ENCODE data around the gene PDZD7. TPM values are rescaled to one million over a fixed set of nuclear protein-coding genes. Genes with fewer than 3 reads are reported as not detected.
"Not testable (repeated sequence)": the region's sequence is repeated elsewhere in the genome, so short reads cannot be mapped to it uniquely, and the experiment has no call there.

PDZD7 gene
- total and polyA plus RNA-seq, 9 of the 15 experiments (the other 6 are each of a cell fraction or from before 2014, with no cell fraction given): 0.04 to 0.24 (median 0.08) TPM; not detected in 3

DNA sequence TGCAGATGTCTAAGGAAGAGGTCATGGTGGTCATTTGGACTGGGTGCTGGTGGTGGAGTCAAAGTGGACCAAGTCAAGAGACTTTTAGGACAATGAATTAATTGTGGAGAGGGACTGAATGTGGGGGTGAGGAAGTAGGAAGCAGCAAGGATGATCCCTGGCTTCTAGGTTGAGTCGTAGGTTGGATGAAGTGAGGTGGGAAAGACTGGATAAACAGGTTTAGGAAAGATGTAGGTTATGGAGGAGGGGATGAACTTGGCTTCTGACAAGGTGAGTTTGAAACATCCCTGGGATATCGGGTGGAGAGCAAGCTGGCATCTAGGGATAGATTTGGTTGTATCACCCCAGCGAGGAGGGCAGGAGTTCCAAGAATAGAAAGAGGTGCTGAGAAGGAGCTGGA, 54.0 kb downstream of the PDZD7 start (continued):
- TF ChIP-seq, protein P1, sequence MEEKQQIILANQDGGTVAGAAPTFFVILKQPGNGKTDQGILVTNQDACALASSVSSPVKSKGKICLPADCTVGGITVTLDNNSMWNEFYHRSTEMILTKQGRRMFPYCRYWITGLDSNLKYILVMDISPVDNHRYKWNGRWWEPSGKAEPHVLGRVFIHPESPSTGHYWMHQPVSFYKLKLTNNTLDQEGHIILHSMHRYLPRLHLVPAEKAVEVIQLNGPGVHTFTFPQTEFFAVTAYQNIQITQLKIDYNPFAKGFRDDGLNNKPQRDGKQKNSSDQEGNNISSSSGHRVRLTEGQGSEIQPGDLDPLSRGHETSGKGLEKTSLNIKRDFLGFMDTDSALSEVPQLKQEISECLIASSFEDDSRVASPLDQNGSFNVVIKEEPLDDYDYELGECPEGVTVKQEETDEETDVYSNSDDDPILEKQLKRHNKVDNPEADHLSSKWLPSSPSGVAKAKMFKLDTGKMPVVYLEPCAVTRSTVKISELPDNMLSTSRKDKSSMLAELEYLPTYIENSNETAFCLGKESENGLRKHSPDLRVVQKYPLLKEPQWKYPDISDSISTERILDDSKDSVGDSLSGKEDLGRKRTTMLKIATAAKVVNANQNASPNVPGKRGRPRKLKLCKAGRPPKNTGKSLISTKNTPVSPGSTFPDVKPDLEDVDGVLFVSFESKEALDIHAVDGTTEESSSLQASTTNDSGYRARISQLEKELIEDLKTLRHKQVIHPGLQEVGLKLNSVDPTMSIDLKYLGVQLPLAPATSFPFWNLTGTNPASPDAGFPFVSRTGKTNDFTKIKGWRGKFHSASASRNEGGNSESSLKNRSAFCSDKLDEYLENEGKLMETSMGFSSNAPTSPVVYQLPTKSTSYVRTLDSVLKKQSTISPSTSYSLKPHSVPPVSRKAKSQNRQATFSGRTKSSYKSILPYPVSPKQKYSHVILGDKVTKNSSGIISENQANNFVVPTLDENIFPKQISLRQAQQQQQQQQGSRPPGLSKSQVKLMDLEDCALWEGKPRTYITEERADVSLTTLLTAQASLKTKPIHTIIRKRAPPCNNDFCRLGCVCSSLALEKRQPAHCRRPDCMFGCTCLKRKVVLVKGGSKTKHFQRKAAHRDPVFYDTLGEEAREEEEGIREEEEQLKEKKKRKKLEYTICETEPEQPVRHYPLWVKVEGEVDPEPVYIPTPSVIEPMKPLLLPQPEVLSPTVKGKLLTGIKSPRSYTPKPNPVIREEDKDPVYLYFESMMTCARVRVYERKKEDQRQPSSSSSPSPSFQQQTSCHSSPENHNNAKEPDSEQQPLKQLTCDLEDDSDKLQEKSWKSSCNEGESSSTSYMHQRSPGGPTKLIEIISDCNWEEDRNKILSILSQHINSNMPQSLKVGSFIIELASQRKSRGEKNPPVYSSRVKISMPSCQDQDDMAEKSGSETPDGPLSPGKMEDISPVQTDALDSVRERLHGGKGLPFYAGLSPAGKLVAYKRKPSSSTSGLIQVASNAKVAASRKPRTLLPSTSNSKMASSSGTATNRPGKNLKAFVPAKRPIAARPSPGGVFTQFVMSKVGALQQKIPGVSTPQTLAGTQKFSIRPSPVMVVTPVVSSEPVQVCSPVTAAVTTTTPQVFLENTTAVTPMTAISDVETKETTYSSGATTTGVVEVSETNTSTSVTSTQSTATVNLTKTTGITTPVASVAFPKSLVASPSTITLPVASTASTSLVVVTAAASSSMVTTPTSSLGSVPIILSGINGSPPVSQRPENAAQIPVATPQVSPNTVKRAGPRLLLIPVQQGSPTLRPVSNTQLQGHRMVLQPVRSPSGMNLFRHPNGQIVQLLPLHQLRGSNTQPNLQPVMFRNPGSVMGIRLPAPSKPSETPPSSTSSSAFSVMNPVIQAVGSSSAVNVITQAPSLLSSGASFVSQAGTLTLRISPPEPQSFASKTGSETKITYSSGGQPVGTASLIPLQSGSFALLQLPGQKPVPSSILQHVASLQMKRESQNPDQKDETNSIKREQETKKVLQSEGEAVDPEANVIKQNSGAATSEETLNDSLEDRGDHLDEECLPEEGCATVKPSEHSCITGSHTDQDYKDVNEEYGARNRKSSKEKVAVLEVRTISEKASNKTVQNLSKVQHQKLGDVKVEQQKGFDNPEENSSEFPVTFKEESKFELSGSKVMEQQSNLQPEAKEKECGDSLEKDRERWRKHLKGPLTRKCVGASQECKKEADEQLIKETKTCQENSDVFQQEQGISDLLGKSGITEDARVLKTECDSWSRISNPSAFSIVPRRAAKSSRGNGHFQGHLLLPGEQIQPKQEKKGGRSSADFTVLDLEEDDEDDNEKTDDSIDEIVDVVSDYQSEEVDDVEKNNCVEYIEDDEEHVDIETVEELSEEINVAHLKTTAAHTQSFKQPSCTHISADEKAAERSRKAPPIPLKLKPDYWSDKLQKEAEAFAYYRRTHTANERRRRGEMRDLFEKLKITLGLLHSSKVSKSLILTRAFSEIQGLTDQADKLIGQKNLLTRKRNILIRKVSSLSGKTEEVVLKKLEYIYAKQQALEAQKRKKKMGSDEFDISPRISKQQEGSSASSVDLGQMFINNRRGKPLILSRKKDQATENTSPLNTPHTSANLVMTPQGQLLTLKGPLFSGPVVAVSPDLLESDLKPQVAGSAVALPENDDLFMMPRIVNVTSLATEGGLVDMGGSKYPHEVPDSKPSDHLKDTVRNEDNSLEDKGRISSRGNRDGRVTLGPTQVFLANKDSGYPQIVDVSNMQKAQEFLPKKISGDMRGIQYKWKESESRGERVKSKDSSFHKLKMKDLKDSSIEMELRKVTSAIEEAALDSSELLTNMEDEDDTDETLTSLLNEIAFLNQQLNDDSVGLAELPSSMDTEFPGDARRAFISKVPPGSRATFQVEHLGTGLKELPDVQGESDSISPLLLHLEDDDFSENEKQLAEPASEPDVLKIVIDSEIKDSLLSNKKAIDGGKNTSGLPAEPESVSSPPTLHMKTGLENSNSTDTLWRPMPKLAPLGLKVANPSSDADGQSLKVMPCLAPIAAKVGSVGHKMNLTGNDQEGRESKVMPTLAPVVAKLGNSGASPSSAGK (IDR thresholded peaks at IDR 0.05): no peak
- TF ChIP-seq TCF7L2 (IDR thresholded peaks at IDR 0.05; ENCODE audit: low read depth, low read length): no peak
- TF ChIP-seq, protein P2, sequence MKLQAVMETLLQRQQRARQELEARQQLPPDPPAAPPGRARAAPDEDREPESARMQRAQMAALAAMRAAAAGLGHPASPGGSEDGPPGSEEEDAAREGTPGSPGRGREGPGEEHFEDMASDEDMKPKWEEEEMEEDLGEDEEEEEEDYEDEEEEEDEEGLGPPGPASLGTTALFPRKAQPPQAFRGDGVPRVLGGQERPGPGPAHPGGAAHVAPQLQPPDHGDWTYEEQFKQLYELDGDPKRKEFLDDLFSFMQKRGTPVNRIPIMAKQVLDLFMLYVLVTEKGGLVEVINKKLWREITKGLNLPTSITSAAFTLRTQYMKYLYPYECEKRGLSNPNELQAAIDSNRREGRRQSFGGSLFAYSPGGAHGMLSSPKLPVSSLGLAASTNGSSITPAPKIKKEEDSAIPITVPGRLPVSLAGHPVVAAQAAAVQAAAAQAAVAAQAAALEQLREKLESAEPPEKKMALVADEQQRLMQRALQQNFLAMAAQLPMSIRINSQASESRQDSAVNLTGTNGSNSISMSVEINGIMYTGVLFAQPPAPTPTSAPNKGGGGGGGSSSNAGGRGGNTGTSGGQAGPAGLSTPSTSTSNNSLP (IDR thresholded peaks at IDR 0.05; ENCODE audit: borderline replicate concordance, low read depth, low read length): no peak

DNA sequence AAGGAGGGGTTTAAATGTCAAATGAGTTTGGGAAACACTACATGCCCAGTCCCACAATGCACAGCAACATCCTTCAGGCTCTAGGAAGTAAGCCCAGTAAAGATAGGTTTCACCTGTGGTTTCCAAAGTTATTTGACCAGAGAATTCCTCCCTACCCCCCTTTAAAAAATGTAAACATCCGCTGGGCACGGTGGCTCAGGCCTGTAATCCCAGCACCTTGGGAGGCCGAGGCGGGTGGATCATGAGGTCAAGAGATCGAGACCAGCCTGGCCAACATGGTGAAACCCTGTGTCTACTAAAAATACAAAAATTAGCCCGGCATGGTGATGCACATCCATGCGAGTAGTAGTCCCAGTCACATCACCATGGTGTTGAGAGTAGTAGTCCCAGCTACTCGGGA, 55.5 kb downstream of the PDZD7 start:
- 48% methylated on average over 7 of the region's 8 CpGs for WGBS (ENCODE audit: insufficient coverage, low coverage, missing lambda C conversion rate)
- POLR2A ChIA-PET: interaction anchor here (1.5 kb wide), 1 partner anchor 10 kb away, joined by 4 read pairs; no protein-coding TSS in a partner anchor
- H3K79me2 ChIP-seq (ENCODE audit: control insufficient read depth, insufficient read depth, low read length); H3K27ac ChIP-seq (ENCODE audit: extremely low read depth, low read depth, low read length); H3K4me3 ChIP-seq; ATAC-seq; H3K9me3 ChIP-seq (replicated peaks; ENCODE audit: control insufficient read depth, insufficient read depth, low read depth, low read length); H3K9ac ChIP-seq (ENCODE audit: insufficient read depth in 1 of 2, low read depth in 2 of 2, low read length in 2 of 2); H3K36me3 ChIP-seq (ENCODE audit: control insufficient read depth, insufficient read depth, low read length); CTCF ChIA-PET (ENCODE audit: low intra/inter-chr PET ratio); H4K20me1 ChIP-seq (replicated peaks; ENCODE audit: control insufficient read depth, insufficient read depth, low read length); intact Hi-C loops (cut with micrococcal nuclease); H3K9me1 ChIP-seq (ENCODE audit: control insufficient read depth, insufficient read depth, low read length); H2AFZ ChIP-seq (ENCODE audit: low read depth, low read length); FAIRE-seq; H3K4me1 ChIP-seq (replicated peaks in 1 of 2; ENCODE audit: control insufficient read depth in 2 of 2, insufficient read depth in 2 of 2, low read length in 2 of 2); H3K27me3 ChIP-seq (ENCODE audit: control insufficient read depth in 2 of 2, insufficient read depth in 2 of 2, low read length in 2 of 2); H3K4me2 ChIP-seq (ENCODE audit: insufficient read depth, low read length); BruUV-seq (replicated peaks); DNase-seq (ENCODE audit: extremely low read depth in 1 of 4, low spot score in 3 of 4): not testable (repeated sequence)
- in situ Hi-C loops (cut with MboI): loop anchor here (25.0 kb wide), 1 partner anchor 1062 kb away; no protein-coding TSS in a partner anchor
